HCT116 (cell line): ENCODE measurements around the gene FBXL13. TPM values are rescaled to one million over a fixed set of nuclear protein-coding genes. Genes with fewer than 3 reads are reported as not detected.

ENCODE experiments used
- ATAC-seq: fragments of 200-7000 bp; cut with Tn5 transposase; 2 replicates; pipeline ENCODE4 v1.9.1; 2020; ENCODE audit warnings: mild to moderate bottlenecking, moderate library complexity
- BruUV-seq: library from RNA; stranded (reverse); fragments of 400-500 nt; replicated peaks from 2 replicates; lab custom pipeline; 2021; lab: Mats Ljungman, UMichigan
- CTCF ChIA-PET: fragments of 300-600 bp; sonication (Branson Sonifier 250); formaldehyde crosslinking; loops from one replicate; lab custom pipeline; 2021; ENCODE audit warnings: antibody characterized with exemption; lab: Charles Lee
- POLR2A ChIA-PET: fragments of 300-600, 350-600 bp; sonication (Branson Sonifier 250); formaldehyde crosslinking; loops from one replicate; lab custom pipeline; 2021; ENCODE audit warnings: antibody characterized with exemption; lab: Charles Lee
- RAD21 ChIA-PET, 2 experiments: fragments of 300-600 bp; sonication (Branson Sonifier 250); formaldehyde crosslinking; loops; one replicate each; lab custom pipeline; 2023; ENCODE audit warnings: low total read pairs in 2 of 2; ENCODE audit not compliant: uncharacterized antibody in 2 of 2, unreplicated experiment in 2 of 2, low non-redundant PET in 1 of 2; lab: Charles Lee
- DNase-seq: peaks from one replicate; pipeline ENCODE4 v3.0.0-alpha.2; 2010; ENCODE audit warnings: low read depth, low spot score
- H2AFZ ChIP-seq: fragments of 200-600 bp; shearing (Covaris generic), sonication (generic); 2 replicates; pipeline ENCODE4 v1.6.1; 2017; ENCODE audit warnings: low read depth, mixed run types, mixed read lengths, antibody characterized with exemption, low read length; ENCODE audit not compliant: poor library complexity, severe bottlenecking
- H3K27ac ChIP-seq: 2 replicates; pipeline ENCODE4 v1.5.1; 2012; ENCODE audit warnings: low read depth, low read length
- H3K27me3 ChIP-seq: fragments of 200-600 bp; sonication (generic); 2 replicates; pipeline ENCODE4 v1.6.1; 2016; ENCODE audit warnings: mixed run types, low read length, mixed read lengths; ENCODE audit not compliant: insufficient read depth
- H3K36me3 ChIP-seq, 2 experiments: fragments of 200-500 bp in 1 of 2; fragments of 200-600 bp in 1 of 2; sonication (Bioruptor generic) in 1 of 2; sonication (generic) in 1 of 2; 2 replicates each; pipeline versions ENCODE4 v1.5.1 to v1.6.1; 2014 to 2016; ENCODE audit warnings: low read length in 2 of 2, inconsistent platforms in 1 of 2, mixed read lengths in 1 of 2, mixed run types in 1 of 2; ENCODE audit not compliant: insufficient read depth in 2 of 2, control insufficient read depth in 1 of 2
- H3K4me1 ChIP-seq, 2 experiments: fragments of 200-600 bp in 1 of 2; sonication (generic) in 1 of 2; 2 replicates each; pipeline versions ENCODE4 v1.5.1 to v1.6.1; 2012 to 2017; ENCODE audit warnings: low read length in 2 of 2, inconsistent platforms in 1 of 2, mild to moderate bottlenecking in 1 of 2, mixed read lengths in 1 of 2, mixed run types in 1 of 2, moderate library complexity in 1 of 2; ENCODE audit not compliant: insufficient read depth in 2 of 2, control insufficient read depth in 1 of 2
- H3K4me2 ChIP-seq: fragments of 200-600 bp; sonication (generic); 2 replicates; pipeline ENCODE4 v1.6.1; 2017; ENCODE audit warnings: mixed run types, low read length, mixed read lengths
- H3K4me3 ChIP-seq, 2 experiments: fragments of 200-600 bp in 1 of 2; sonication (generic) in 1 of 2; replicated peaks in 1 of 2; 2 replicates each; pipeline ENCODE4 v1.5.1; 2011 to 2016; ENCODE audit warnings: low read length in 2 of 2, control low read depth in 1 of 2, low read depth in 1 of 2, mild to moderate bottlenecking in 1 of 2, mixed read lengths in 1 of 2, mixed run types in 1 of 2
- H3K79me2 ChIP-seq: fragments of 200-600 bp; sonication (generic); 2 replicates; pipeline ENCODE4 v1.6.1; 2017; ENCODE audit warnings: mild to moderate bottlenecking, mixed run types, low read length, moderate library complexity, mixed read lengths; ENCODE audit not compliant: insufficient read depth
- H3K9ac ChIP-seq: fragments of 200-600 bp; sonication (generic); 2 replicates; pipeline ENCODE4 v1.6.1; 2016; ENCODE audit warnings: low read length, mixed read lengths
- H3K9me2 ChIP-seq: fragments of 200-600 bp; sonication (generic), shearing (Covaris generic); 2 replicates; pipeline ENCODE4 v1.6.1; 2017; ENCODE audit warnings: mixed run types, mild to moderate bottlenecking, moderate library complexity; ENCODE audit not compliant: insufficient read depth
- H3K9me3 ChIP-seq, 2 experiments: fragments of 200-500 bp in 1 of 2; fragments of 200-600 bp in 1 of 2; sonication (Bioruptor generic) in 1 of 2; sonication (generic) in 1 of 2; 2 replicates each; pipeline ENCODE4 v1.6.1; 2014 to 2017; ENCODE audit warnings: low read length in 2 of 2, mixed read lengths in 2 of 2, inconsistent platforms in 1 of 2, low read depth in 1 of 2, mild to moderate bottlenecking in 1 of 2, mixed run types in 1 of 2, moderate library complexity in 1 of 2; ENCODE audit not compliant: control insufficient read depth in 1 of 2, insufficient read depth in 1 of 2
- H4K20me1 ChIP-seq: fragments of 200-600 bp; sonication (generic), shearing (Covaris generic); 2 replicates; pipeline ENCODE4 v1.6.1; 2017; ENCODE audit warnings: mixed run types, mild to moderate bottlenecking, moderate library complexity; ENCODE audit not compliant: insufficient read depth
- CEBPB ChIP-seq: IDR thresholded peaks from 2 replicates; pipeline ENCODE4 v1.6.1; 2012; ENCODE audit warnings: low read depth
- CTCF ChIP-seq, 3 experiments: fragments of 200-600 bp in 1 of 3; sonication (generic) in 1 of 3; IDR thresholded peaks in 2 of 3; conservative IDR thresholded peaks in 1 of 3; 2 replicates each; pipeline ENCODE4 v1.5.1; 2012 to 2017; ENCODE audit warnings: low read depth in 2 of 3, low read length in 2 of 3, antibody characterized with exemption in 1 of 3, borderline replicate concordance in 1 of 3, control low read depth in 1 of 3, mild to moderate bottlenecking in 1 of 3, mixed read lengths in 1 of 3, mixed run types in 1 of 3, moderate library complexity in 1 of 3; ENCODE audit not compliant: insufficient read depth in 1 of 3
- EGR1 ChIP-seq: IDR thresholded peaks from 2 replicates; pipeline ENCODE4 v1.6.1; 2012; ENCODE audit warnings: low read depth
- ELF1 ChIP-seq: IDR thresholded peaks from 2 replicates; pipeline ENCODE4 v1.6.1; 2012; ENCODE audit warnings: low read depth, borderline replicate concordance
- EZH2 ChIP-seq: fragments of 200-600 bp; sonication (generic); IDR thresholded peaks from 2 replicates; pipeline ENCODE4 v1.6.1; 2017; ENCODE audit warnings: antibody characterized with exemption, mixed run types
- EZH2phosphoT487 ChIP-seq: fragments of 200-600 bp; IDR thresholded peaks from 2 replicates; pipeline ENCODE4 v1.6.1; 2018; ENCODE audit warnings: antibody characterized with exemption, borderline replicate concordance
- FOSL1 ChIP-seq: IDR thresholded peaks from 2 replicates; pipeline ENCODE4 v1.6.1; 2012; ENCODE audit warnings: low read depth
- POLR2A ChIP-seq: IDR thresholded peaks from 2 replicates; pipeline ENCODE4 v1.7.0; 2011; ENCODE audit warnings: borderline replicate concordance; ENCODE audit not compliant: insufficient read depth, insufficient read length; ENCODE audit errors: extremely low read depth
- POLR2AphosphoS5 ChIP-seq: IDR thresholded peaks from 2 replicates; pipeline ENCODE4 v1.6.1; 2011; ENCODE audit warnings: mild to moderate bottlenecking, low read depth, low read length, moderate library complexity
- RAD21 ChIP-seq: IDR thresholded peaks from 2 replicates; pipeline ENCODE4 v1.6.1; 2012; ENCODE audit warnings: low read depth, mild to moderate bottlenecking
- REST ChIP-seq: IDR thresholded peaks from 2 replicates; pipeline ENCODE4 v1.6.1; 2012; ENCODE audit warnings: low read depth
- SIN3A ChIP-seq: IDR thresholded peaks from 2 replicates; pipeline ENCODE4 v1.6.1; 2012; ENCODE audit warnings: low read depth
- SP1 ChIP-seq: IDR thresholded peaks from 2 replicates; pipeline ENCODE4 v1.6.1; 2012; ENCODE audit warnings: low read depth
- SRF ChIP-seq: IDR thresholded peaks from 2 replicates; pipeline ENCODE4 v1.6.1; 2012; ENCODE audit warnings: low read depth
- YY1 ChIP-seq: IDR thresholded peaks from 2 replicates; pipeline ENCODE4 v1.6.1; 2011; ENCODE audit warnings: low read length, low read depth, moderate library complexity, mild to moderate bottlenecking; ENCODE audit not compliant: insufficient replicate concordance; ENCODE audit errors: extremely low read depth
- ZFX ChIP-seq: fragments of 450-650 bp; IDR thresholded peaks from 2 replicates; pipeline ENCODE4 v1.6.1; 2017
- ZNF274 ChIP-seq: fragments of 200-500 bp; sonication (Bioruptor generic); IDR thresholded peaks from 2 replicates; pipeline ENCODE4 v1.6.1; 2014; ENCODE audit warnings: mild to moderate bottlenecking, low read depth, low read length, inconsistent platforms
- intact Hi-C: fragments of 100-400 bp; cut with micrococcal nuclease; formaldehyde crosslinking; loops from 2 replicates; pipeline ENCODE4 v1.10.0; 2022
- total RNA-seq: library from RNA; stranded (reverse); gene quantifications from one replicate; pipeline ENCODE4 v1.2.1, GENCODE V29; 2021; ENCODE audit not compliant: unreplicated experiment
- TF ChIP-seq, protein P1 (sequence below): IDR thresholded peaks from 2 replicates; pipeline ENCODE4 v1.6.1; 2012
- TF ChIP-seq, protein P2 (sequence below): IDR thresholded peaks from 2 replicates; pipeline ENCODE4 v1.6.1; 2012

Gene FBXL13
- total RNA-seq, 1 experiment from 2014 or later, result 1.0 TPM

- TF ChIP-seq SP1, result no peak
- TF ChIP-seq SIN3A, result no peak
- TF ChIP-seq FOSL1, result no peak
- no peak for TF ChIP-seq ZNF274
- TF ChIP-seq, protein P1, sequence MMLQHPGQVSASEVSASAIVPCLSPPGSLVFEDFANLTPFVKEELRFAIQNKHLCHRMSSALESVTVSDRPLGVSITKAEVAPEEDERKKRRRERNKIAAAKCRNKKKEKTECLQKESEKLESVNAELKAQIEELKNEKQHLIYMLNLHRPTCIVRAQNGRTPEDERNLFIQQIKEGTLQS, result no peak
- TF ChIP-seq ZFX, result no peak
- TF ChIP-seq EZH2, result no peak
- TF ChIP-seq REST, result no peak
- TF ChIP-seq POLR2A, result no peak
- TF ChIP-seq, protein P2, sequence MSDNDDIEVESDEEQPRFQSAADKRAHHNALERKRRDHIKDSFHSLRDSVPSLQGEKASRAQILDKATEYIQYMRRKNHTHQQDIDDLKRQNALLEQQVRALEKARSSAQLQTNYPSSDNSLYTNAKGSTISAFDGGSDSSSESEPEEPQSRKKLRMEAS, result no peak
- no peak for TF ChIP-seq EGR1
- TF ChIP-seq POLR2AphosphoS5, result no peak
- TF ChIP-seq ELF1, result no peak
- no peak for TF ChIP-seq CTCF (IDR thresholded peaks at IDR 0.05 in 2 of 3, conservative IDR thresholded peaks at IDR 0.05 in 1 of 3; ENCODE audit: borderline replicate concordance in 1 of 3, insufficient read depth in 1 of 3, low read depth in 2 of 3, low read length in 2 of 3)
- no peak for TF ChIP-seq SRF
- TF ChIP-seq EZH2phosphoT487, result no peak
- no peak for TF ChIP-seq RAD21
- TF ChIP-seq CEBPB, result no peak
- TF ChIP-seq YY1, result no peak
- TF ChIP-seq, all 23 proteins: peak for 0
- ATAC-seq, result no peak
- peaks cover 7 to 19% of the 10 kb centered on the region in 2 experiments for H3K4me1 ChIP-seq
- RAD21 ChIA-PET, result no interaction called here
- CTCF ChIA-PET, result no interaction called here
- H3K27ac ChIP-seq, result no peak overlapping the region
- H3K4me2 ChIP-seq, result no peak overlapping the region
- BruUV-seq, result no TSS peak
- no peak overlapping the region for H3K9ac ChIP-seq
- 0 out of 4 replicates have a peak, but pooled peaks cover 4% of the 10 kb centered on the region in 2 experiments for H3K9me3 ChIP-seq
- H3K9me2 ChIP-seq, result no peaks in the 10 kb centered on the region
- no peak overlapping the region for H2AFZ ChIP-seq
- no peaks in the 10 kb centered on the region for H4K20me1 ChIP-seq
- no peak overlapping the region for H3K4me3 ChIP-seq
- intact Hi-C loops, result no loop called here
- H3K27me3 ChIP-seq, result no peaks in the 10 kb centered on the region
- no peaks in the 10 kb centered on the region for H3K79me2 ChIP-seq
- no peaks in the 10 kb centered on the region for H3K36me3 ChIP-seq
- POLR2A ChIA-PET, result no interaction called here
- DNase-seq, result no peak
Observed at GRCh38 chr7:102976493-102976892, 98.1 kb downstream of the FBXL13 start.
